GM18861 (cell line): ENCODE measurements around the gene PTPRN2.

Source experiments
- ATAC-seq: cut with Tn5 transposase; IDR thresholded peaks from one replicate; pipeline ENCODE4 v1.9.1; 2021; ENCODE audit not compliant: unreplicated experiment

The PTPRN2 gene

DNA sequence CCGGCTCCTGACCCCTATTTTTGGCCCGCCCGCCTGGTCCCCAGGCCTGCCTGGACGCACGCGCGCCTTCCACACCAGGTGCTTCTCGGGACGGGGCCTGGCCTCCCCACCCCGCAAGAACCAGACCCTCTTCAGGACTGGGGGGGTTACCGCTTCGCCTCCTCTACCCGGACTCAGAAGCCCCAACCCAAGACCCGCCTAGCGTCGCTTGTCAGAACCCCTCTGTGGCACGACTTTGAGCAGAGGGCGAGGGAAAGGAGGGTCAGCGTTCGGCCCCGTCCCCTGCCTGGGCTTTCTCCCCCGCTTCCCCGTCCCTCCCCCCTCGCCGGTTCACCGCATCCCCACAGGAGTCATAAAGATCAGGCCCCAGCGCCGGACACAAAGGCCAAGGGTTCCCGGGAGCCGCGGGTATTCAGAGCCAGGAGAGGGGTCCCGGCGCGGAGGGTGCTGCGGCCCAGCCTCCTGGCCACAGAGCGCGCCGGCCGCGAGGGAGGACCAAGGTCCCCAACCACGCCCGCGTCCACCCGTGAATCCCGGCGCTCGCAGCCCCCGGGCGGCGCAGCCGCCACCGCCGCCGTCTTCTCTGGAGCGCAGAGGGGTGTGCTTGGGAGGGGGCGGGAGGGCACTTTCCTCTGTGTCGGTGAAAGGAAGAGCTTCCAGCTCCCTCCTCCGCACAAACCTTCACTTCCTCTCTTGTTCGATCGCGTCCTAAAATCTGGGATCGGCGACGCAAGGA lies 898.9 kb downstream of the PTPRN2 start:
- no peak for ATAC-seq

DNA sequence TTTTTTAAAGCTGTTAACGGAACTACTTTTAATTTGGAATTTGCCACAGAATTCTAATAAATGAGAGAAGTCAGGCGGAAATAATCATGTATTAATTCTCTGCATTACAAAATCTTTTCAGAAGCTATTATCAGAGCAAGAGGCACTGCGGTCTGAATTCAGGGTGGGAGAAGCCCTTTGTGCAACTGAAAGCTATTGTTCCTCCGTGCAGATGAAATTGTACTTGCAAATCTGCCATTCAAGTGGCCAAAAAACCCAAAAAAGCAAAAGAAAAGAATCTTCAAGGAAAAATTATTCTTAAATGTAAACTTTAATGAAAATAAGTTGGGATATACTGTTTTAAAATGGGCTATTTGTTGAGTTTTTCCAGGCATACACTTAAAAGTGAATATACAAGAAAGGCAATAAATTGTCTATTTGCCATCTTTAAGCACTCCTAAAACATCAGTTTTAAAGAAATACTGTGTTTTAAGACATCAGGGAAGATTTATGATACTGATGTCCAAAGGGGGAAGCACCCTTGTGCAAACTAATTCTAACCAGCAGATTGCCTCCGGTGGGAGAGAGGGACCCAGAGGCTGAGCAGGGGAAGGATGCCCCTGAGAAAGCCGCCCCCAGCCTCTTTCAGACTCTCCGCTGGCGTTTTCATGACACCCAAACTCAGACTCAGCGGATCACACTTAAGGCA lies 899.6 kb downstream of the PTPRN2 start:
- ATAC-seq = no peak

DNA sequence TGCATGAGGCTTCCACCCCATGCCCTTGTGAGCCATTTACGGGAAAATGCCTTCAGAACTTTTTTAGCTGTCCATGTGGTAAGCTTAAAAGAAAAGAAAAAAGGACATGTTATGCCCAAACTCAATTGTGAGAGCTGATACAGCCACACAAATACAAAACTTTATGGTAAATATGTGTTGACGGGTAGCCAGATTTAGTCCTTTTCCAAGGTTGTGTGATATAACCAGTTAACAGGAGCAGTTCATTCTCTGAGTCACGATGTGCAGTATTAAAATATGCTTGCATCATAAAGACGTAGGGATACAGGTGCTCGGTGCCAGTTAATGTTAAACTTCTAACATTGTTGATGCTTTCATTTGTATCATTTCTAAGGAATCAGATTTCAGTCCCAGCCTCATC lies 900.5 kb downstream of the PTPRN2 start:
- no peak for ATAC-seq

DNA sequence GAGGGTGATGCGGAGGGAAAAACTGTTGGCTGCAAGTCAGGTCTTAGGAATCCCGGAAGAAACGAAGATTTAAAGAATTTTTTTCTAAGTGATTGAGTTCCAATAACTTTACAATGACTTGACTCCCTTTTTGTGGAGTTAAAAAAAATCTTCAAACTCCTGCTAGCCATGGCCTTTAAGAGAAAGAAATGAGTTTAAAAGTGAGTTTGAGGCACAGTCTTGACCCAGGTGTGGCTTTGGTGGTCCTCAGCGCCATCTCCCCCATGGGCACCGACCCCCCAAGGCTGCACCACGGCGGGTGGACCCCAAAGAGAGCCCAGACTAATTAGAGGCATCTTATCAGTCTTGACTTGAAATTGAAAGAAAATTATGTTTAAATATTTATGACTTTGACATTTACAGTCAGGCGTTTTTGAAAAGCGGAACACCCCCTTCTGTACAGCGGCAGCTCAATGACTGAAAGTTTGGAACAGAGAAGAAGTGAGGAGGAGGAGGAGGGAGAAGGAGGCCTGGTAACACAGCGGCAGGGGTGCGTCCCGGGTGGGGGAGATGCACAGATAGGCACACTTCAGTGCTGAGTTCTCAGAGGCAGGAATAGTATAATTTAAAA lies 901.2 kb downstream of the PTPRN2 start:
- ATAC-seq = no peak

DNA sequence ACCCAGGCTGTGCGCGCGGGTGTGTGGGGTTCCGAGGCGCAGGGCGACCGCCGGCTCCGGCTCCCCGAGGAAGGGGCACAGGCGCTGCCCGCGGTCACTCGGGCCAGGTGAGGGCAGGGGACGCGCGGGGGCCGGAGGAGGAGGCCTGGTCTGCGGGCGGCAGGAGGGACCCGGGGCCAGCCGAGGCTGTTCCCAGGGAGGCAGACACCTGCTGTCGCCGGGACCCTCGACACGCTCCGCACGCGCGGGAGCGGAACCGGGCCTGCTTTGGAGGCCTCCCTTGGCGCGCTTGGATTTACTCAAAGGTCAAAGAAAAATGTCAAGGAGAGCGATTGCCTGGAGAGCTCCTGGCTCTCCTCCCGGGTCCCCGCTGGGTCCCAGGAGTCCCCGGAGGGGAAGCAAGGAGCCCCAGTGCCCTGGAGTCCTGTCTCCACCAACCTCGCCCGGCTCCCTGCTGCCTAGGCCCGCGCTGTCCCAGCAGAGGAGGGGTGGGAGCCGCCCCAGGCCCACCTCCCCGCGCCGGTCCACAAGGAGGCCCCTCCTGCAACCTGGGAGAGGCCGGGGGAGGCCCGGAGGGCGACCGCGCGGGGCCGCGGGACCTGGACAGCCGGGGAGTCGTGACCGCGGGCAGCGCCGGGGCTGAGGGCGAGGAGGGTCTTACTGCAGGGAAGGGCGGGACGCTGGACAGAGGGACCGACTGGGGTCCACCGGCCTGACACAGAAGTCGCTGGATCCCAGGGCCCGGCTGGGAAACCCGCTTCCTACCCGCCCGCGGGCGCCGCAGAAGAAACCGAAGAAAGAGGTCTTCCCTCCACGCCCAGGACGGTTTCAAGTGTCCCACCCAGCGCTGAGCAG lies 902.0 kb downstream of the PTPRN2 start:
- ATAC-seq = no peak

DNA sequence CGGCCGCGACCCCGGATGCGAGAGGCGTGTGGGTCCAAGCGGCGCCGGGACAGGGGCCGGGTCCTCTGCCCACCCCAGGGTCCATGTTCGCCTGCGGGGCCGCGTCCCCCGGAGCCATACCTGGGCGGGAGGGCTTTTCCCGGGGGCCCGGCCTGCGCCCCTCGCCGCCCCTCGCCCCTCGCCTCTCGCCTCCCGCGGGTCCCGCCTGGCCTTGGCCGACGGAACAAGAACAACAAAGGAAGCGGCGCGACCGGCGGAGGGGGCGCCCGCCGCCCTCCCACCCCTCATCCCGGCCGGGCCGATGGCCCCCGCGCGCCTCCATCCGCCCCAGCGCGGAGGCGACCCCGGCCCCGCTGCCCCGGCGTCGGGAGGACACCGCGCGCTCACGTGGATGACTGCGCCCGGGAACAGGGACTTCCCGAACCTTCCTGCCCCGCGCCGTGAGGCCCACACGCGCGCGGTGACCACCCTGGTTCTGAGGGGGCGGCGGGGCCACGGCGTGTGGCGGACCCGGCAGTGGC lies 902.7 kb downstream of the PTPRN2 start:
- no peak for ATAC-seq

DNA sequence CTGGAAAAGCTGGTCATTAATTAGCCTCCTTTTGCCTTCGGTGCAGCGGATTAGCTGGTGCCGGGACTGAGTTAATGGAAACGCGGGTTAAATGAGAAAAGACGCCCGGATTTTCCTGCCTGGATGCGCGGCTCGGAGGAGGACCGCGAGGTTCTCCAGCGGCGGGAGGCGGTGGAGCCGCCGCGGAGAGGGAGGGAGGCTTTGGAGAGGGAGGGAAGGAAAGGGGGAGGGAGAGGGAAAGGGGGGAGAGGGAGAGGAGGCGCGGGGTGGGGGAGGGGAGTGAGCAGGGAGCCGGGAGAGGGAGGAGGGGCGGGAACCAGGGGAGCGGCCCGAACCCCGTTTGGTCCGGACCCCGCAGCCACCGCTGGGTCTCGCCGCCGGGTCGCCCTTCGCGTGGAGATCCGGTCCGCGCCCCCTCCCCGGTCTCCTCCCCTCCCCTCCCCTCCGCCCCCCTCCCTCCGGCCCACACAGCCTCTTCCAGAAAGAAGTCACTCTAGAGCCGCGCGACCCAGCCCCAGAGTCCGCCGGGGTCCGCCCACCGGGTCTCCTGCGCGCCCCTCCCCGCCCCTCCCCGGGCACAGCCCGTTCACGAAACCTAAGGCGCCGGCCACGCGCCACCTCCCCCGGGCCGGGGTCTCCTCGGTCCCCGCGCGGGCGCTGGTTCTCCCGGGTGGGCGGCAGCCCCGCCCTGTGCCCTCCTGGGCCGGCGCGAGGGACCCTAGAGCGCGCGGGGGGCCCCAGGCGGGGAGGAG lies 903.3 kb downstream of the PTPRN2 start:
- no peak for ATAC-seq

DNA sequence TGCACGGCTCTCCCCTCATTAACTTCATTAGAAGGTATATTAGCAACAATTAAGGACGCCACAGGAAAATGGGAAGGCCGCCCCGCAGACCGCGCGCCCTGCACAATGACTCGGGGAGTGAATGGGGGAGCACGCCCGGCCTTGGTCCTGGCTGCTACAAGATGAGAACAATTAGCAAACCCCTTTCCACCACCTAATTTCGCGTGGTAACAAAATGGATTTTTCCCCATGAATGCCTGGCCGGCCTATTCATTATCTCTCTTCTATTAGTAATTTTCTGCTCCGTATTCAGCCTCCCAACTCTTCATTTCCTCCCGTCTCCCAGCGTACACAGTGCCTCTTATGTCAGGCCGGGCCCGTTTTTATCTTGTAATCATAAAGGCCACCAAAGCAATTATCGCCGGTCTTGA lies 903.9 kb downstream of the PTPRN2 start:
- ATAC-seq = no peak

DNA sequence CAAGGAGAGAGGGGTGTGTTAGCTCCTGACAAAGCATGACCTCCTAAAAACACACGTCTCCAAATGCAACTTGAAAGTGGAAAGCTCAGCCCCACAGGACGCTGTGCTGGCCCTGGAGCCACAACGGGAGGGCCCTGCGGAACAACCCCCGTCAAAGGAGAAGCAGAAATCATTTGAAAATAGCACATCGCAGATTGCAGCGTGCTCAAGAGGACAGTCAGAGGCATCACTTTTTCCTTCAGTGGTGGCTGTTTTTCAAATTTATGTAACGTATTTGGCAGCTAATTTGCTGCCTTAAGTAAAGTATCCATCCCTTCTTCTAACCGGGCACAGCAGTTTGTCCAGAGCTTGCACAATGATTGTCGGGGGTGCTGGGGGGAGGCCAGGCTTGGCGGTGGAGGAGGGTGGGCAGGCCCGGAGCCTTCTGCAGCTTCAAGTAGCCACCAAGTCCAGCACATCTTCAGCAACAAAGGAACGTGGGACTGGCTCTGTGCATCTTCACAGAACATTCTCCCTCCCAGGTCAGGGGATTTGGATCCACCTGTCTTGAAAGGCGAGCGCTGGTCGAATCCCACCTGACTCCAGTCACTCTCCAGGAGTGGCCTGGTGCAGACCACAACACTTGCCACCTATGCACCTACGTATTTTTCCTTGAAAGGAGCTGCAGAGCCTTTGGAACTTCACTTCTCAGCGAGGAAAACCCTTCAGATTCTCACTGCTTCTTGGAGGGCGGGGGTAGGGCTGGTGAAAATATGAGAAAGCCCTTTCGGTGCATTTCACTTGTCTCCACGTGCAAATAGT lies 904.5 kb downstream of the PTPRN2 start:
- no peak for ATAC-seq

DNA sequence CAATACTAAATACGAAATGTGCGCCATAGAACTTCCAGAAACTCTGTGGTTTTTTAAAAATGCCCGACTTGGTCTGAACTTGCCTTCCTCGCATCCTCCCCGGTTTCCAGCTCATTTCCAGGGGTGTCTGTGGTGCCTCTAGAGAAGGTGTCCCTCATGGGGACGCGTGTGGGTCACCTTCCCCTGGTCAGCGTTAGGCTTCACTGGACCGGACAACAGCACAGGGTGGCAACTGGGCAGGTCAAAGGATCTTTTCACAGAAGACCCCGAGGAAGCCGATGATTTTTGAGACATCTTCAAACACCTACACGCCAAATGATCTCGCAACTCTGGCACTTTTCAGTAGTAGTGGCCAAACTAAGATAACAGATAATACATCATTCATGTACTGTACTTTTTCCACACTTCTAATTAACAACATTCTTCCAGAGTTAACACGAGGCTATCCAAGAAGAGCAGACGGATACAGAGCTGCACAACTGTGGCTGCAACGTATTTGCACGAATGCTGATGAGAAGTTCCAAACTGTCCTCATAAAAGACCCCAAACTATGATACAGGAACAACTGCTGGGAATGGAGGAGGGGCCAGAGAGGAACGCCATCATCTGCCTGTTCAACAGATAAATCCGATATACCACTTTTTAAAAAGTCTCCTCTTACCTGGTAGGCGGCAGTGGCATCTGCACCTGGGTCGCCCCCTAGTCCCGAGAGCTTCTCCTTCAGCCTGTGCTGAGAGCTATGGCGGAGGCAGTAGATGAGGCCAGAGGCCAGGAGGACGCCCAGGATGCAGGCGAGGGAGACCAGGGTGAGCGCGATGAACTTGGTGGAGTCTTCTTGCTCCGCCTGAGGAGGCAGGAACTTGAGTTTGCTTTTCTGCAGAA lies 905.3 kb downstream of the PTPRN2 start:
- ATAC-seq = no peak

DNA sequence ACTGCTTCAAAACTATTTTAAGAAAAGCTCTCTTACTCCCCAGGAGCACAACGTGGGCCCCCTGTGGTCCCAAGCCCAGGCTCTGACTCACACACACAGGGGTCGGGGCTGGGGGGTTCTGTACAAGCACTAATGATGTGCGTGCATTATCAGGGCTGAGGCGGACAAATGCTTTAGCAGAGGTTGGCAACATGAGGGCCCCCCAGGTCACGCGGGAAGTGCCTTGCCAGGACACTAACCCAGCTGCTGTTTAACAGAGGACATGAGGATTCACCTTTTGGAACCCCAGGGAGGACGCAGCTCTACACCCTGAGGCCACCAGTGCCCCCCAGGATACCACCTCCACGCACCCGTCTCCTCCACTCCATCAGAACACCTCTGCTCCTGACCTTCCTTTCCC lies 908.0 kb downstream of the PTPRN2 start:
- ATAC-seq = no peak

DNA sequence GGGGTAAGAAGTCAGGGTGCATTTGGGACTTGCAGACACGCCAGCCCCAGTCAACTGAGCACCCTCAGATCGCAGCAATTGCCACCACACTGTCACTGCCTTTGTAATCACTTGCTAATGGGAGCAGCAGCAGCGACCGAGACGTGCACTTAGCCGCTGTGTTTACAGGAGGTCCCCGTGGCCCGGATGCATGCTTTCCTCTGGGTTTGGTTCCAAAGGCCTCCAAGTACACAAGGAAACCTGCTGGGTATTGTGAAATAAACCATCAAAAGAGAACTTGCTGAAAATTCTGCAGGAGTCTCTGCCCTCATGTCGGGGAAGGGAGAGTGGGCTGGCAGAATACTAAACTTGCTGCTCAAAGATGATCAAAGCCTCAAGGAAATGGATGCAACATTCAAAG lies 909.1 kb downstream of the PTPRN2 start:
- ATAC-seq = no peak

DNA sequence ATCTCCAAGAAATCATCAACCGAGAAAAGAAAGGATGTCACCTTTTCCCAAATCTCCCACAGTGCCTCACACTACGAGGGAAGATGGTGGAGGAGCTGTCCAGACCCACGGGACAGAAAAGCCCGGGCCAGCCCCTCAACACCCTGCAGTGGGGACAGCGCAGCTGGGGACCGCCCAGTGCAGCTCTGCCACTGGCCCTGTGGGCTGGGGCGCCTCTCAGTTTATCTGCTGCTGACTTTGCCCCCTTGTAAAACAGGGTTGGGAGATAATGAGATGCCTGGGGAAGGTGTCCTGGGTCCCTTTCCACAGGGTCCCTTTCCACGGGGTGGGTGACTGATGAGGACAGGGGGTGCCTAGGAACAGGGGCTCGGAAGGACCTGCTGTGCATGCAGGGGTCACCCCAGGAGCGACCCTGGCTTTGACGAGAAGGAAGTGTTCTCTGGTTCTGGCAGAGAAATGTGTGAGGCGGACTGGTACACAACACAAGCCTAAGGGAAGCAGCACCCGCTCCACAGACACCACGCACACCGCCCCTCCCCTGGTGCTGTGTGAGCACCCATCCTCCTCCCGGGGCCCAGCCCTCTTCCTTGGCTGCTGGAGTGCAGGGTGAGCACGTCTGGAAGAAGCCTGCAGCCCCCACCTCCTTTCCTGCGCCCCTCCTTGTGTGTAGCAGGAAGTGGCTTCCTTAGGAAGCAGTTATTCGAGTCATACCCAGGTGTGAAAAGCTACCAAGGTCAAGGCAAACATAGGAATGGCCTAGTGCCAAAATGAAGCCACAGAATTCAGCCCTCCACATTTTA lies 911.0 kb downstream of the PTPRN2 start:
- no peak for ATAC-seq

DNA sequence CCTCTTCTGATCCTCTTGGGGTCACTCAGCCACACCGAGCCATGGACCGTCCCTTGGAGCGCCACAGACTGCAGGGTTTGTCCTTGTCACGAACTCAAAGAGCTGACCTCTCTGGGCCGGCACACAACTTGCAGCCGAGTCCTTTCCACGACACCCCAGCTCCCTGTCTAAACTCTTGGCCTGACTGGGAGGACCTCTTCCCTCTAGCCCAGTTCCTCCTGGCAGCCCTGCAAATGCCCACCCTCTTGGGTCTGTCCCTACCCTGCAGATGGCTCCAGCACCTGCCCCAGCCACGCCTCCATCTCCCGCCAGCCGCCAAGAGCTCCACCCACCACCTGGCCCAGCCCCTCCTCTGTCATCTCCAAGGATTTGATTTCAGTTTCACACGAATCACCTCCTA lies 911.6 kb downstream of the PTPRN2 start:
- no peak for ATAC-seq

DNA sequence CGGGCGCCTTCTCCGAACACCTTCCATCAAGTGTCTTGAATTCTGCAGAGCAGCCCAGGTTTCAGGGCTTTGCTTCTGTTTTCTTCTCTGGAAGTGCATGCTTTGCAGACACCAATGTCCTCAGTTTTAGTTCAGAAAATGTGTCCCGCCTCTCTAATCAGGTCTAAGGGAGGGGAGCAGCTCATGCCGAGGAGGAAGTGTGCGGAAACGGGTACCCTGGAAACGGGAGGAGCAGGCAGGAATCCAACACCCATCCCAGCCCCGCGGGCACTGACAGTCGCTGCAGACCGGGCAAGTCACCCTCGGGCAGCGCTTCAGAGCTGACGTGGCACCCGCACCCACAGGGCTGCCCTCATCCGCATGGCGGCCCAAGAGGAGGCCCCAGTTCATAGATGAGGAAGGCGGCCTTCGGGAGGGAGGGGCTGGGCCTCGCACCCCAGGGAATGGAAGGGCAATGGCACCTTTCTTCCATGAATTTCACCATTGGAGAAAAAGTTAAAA lies 912.1 kb downstream of the PTPRN2 start:
- ATAC-seq = no peak

DNA sequence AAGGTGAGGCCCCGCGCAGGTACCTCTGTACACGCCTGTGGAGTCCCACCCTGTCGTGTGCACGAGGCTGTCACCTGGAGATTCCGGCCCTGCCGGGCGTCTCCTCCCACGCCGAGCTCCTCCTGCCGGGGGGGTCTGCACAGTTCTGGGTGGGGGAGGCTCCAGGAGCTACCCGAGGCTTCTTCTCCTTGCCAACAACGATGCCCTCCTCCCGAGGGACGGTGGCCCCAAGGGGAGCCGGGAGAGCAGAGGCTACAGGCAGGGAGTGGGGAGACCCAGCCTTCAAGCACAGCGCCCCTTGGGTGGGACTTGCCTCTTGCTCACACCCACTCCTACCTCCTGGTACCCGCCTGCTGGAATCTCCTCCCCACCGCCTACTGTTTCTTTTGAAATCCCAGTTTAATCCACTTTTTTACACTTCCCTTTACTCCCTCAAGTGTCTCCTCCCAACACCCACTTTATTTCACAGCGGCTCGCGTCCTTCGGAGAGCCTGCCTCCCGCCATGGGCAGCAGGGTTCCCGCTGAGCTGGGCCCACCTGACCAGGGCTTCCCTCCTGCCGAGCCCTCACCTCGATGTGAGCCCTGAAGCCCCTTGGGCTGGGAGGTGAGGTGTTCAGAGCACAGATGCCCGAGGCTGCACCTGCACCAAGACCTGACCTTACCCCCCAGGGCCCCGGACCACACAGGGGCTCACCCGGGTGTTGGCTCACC lies 912.8 kb downstream of the PTPRN2 start:
- no peak for ATAC-seq
